Measurements from ENCODE around the gene TSEN15. TPM values are rescaled to one million over a fixed set of nuclear protein-coding genes. Genes with fewer than 3 reads are reported as not detected.
A peak's percentile ranks its signal among the peaks of the same experiment; 100 is the strongest.

The TSEN15 gene
- total RNA-seq, 1 donor from 2014 or later = 44.9 TPM

- no peaks in the 10 kb centered on the region for H3K36me3 Mint-ChIP-seq (ENCODE audit: low read depth)
- peaks cover 49% of the 10 kb centered on the region for H3K27me3 Mint-ChIP-seq
- no peak overlapping the region for H3K4me3 Mint-ChIP-seq
- DNase-seq = no peak
- peaks cover 4% of the 10 kb centered on the region for H3K9me3 Mint-ChIP-seq
- intact Hi-C loops (cut with micrococcal nuclease) = no loop called here
- H3K4me1 Mint-ChIP-seq = no peaks in the 10 kb centered on the region
- H3K27ac Mint-ChIP-seq = no peak overlapping the region
Observed at GRCh38 chr1:184022668-184023067, 28.9 kb upstream of the TSEN15 start.

- intact Hi-C loops (cut with micrococcal nuclease) = no loop called here
- H3K4me1 Mint-ChIP-seq = no peaks in the 10 kb centered on the region
- H3K4me3 Mint-ChIP-seq = no peak overlapping the region
- peaks cover 53% of the 10 kb centered on the region for H3K27me3 Mint-ChIP-seq
- DNase-seq = peak; percentile 30
- peaks cover 4% of the 10 kb centered on the region for H3K9me3 Mint-ChIP-seq
- no peak overlapping the region for H3K27ac Mint-ChIP-seq
- H3K36me3 Mint-ChIP-seq (ENCODE audit: low read depth) = no peaks in the 10 kb centered on the region
Observed at GRCh38 chr1:184023171-184023570, 28.4 kb upstream of the TSEN15 start.

GRCh38 chr1:184025242-184025675 lies 26.3 kb upstream of the TSEN15 start:
- no peak for DNase-seq
- Mint-ChIP-seq H3K27ac (no peak overlapping the region), H3K9me3 (peaks cover 4% of the 10 kb centered on the region), H3K4me3 (no peak overlapping the region), H3K27me3 (peaks cover 52% of the 10 kb centered on the region), H3K36me3 (ENCODE audit: low read depth) (no peaks in the 10 kb centered on the region), H3K4me1 (no peaks in the 10 kb centered on the region)
- intact Hi-C loops (cut with micrococcal nuclease) = no loop called here

- no peak for DNase-seq
- H3K36me3 Mint-ChIP-seq (ENCODE audit: low read depth) = no peaks in the 10 kb centered on the region
- H3K4me3 Mint-ChIP-seq = no peak overlapping the region
- peaks cover 58% of the 10 kb centered on the region for H3K27me3 Mint-ChIP-seq
- no peak overlapping the region for H3K27ac Mint-ChIP-seq
- H3K4me1 Mint-ChIP-seq = no peaks in the 10 kb centered on the region
- peaks cover 4% of the 10 kb centered on the region for H3K9me3 Mint-ChIP-seq
- intact Hi-C loops (cut with micrococcal nuclease) = no loop called here
Observed at GRCh38 chr1:184027826-184028695, 23.5 kb upstream of the TSEN15 start.

GRCh38 chr1:184028854-184029623 lies 22.5 kb upstream of the TSEN15 start:
- Mint-ChIP-seq H3K36me3 (ENCODE audit: low read depth) (no peaks in the 10 kb centered on the region), H3K4me3 (no peak overlapping the region), H3K9me3 (peaks cover 4% of the 10 kb centered on the region), H3K4me1 (peaks cover 2% of the 10 kb centered on the region), H3K27ac (no peak overlapping the region), H3K27me3 (peaks cover 64% of the 10 kb centered on the region)
- DNase-seq = no peak
- intact Hi-C loops (cut with micrococcal nuclease) = no loop called here

- no peak for DNase-seq
- Mint-ChIP-seq H3K4me1 (peaks cover 2% of the 10 kb centered on the region), H3K9me3 (peaks cover 4% of the 10 kb centered on the region), H3K36me3 (ENCODE audit: low read depth) (no peaks in the 10 kb centered on the region), H3K27ac (no peak overlapping the region), H3K4me3 (no peak overlapping the region), H3K27me3 (peaks cover 72% of the 10 kb centered on the region)
- intact Hi-C loops (cut with micrococcal nuclease) = loop anchor here (10.0 kb wide), 1 partner anchor 116 kb away; no protein-coding TSS in a partner anchor
Observed at GRCh38 chr1:184030433-184031091, 21.0 kb upstream of the TSEN15 start.

- H3K36me3 Mint-ChIP-seq (ENCODE audit: low read depth) = no peaks in the 10 kb centered on the region
- intact Hi-C loops (cut with micrococcal nuclease) = loop anchor here (10.0 kb wide), 1 partner anchor 116 kb away; no protein-coding TSS in a partner anchor
- peaks cover 4% of the 10 kb centered on the region for H3K9me3 Mint-ChIP-seq
- peaks cover 5% of the 10 kb centered on the region for H3K4me1 Mint-ChIP-seq
- no peak overlapping the region for H3K4me3 Mint-ChIP-seq
- no peak overlapping the region for H3K27ac Mint-ChIP-seq
- no peak for DNase-seq
- H3K27me3 Mint-ChIP-seq = peaks cover 72% of the 10 kb centered on the region
Observed at GRCh38 chr1:184031092-184031408, 20.5 kb upstream of the TSEN15 start.

GRCh38 chr1:184031409-184032107 lies 20.0 kb upstream of the TSEN15 start:
- H3K27me3 Mint-ChIP-seq = peaks cover 72% of the 10 kb centered on the region
- no peak overlapping the region for H3K4me3 Mint-ChIP-seq
- intact Hi-C loops (cut with micrococcal nuclease) = loop anchor here (10.0 kb wide), 1 partner anchor 117 kb away; no protein-coding TSS in a partner anchor
- peaks cover 2% of the 10 kb centered on the region for H3K9me3 Mint-ChIP-seq
- DNase-seq = no peak
- H3K27ac Mint-ChIP-seq = no peak overlapping the region
- peaks cover 8% of the 10 kb centered on the region for H3K4me1 Mint-ChIP-seq
- no peaks in the 10 kb centered on the region for H3K36me3 Mint-ChIP-seq (ENCODE audit: low read depth)

GRCh38 chr1:184032306-184032929 lies 19.1 kb upstream of the TSEN15 start:
- no peaks in the 10 kb centered on the region for H3K36me3 Mint-ChIP-seq (ENCODE audit: low read depth)
- intact Hi-C loops (cut with micrococcal nuclease) = loop anchor here (10.0 kb wide), 1 partner anchor 118 kb away; no protein-coding TSS in a partner anchor
- peaks cover 67% of the 10 kb centered on the region for H3K27me3 Mint-ChIP-seq

GRCh38 chr1:184032930-184033418 lies 18.6 kb upstream of the TSEN15 start:
- intact Hi-C loops (cut with micrococcal nuclease) = loop anchor here (10.0 kb wide), 1 partner anchor 118 kb away; no protein-coding TSS in a partner anchor
- H3K36me3 Mint-ChIP-seq (ENCODE audit: low read depth) = no peaks in the 10 kb centered on the region
- no peak for DNase-seq
- no peak overlapping the region for H3K4me3 Mint-ChIP-seq
- peaks cover 68% of the 10 kb centered on the region for H3K27me3 Mint-ChIP-seq
- H3K4me1 Mint-ChIP-seq = peaks cover 11% of the 10 kb centered on the region
- no peaks in the 10 kb centered on the region for H3K9me3 Mint-ChIP-seq
- H3K27ac Mint-ChIP-seq = no peak overlapping the region

More at GRCh38 chr1:184032306-184032929, 19.1 kb upstream of the TSEN15 start:
- H3K4me3 Mint-ChIP-seq = no peak overlapping the region
- H3K4me1 Mint-ChIP-seq = peaks cover 8% of the 10 kb centered on the region
- no peak overlapping the region for H3K27ac Mint-ChIP-seq
- no peak for DNase-seq
- H3K9me3 Mint-ChIP-seq = no peaks in the 10 kb centered on the region

- Mint-ChIP-seq H3K4me1 (peaks cover 13% of the 10 kb centered on the region), H3K27me3 (peaks cover 65% of the 10 kb centered on the region), H3K27ac (no peak overlapping the region), H3K4me3 (no peak overlapping the region), H3K36me3 (ENCODE audit: low read depth) (no peaks in the 10 kb centered on the region), H3K9me3 (no peaks in the 10 kb centered on the region)
- no peak for DNase-seq
- intact Hi-C loops (cut with micrococcal nuclease) = loop anchor here (10.0 kb wide), 1 partner anchor 119 kb away; no protein-coding TSS in a partner anchor
Observed at GRCh38 chr1:184033711-184034167, 17.8 kb upstream of the TSEN15 start.

GRCh38 chr1:184034761-184035379 lies 16.7 kb upstream of the TSEN15 start:
- intact Hi-C loops (cut with micrococcal nuclease) = loop anchor here (5.0 to 10.0 kb wide), 2 partner anchors 120 to 563 kb away; partner anchors contain the start of gene SMG7
- Mint-ChIP-seq H3K4me1 (peaks cover 14% of the 10 kb centered on the region), H3K4me3 (no peak overlapping the region), H3K36me3 (ENCODE audit: low read depth) (no peaks in the 10 kb centered on the region), H3K9me3 (peaks cover 1% of the 10 kb centered on the region), H3K27ac (no peak overlapping the region), H3K27me3 (peaks cover 72% of the 10 kb centered on the region)
- DNase-seq = no peak

Data from activated CD4-positive, alpha-beta T cell treated with anti-CD3 and anti-CD28 coated beads, Interleukin-2, amount 10 ng/mL, durations not matched to agents 24 days and 14 days (primary cell).